GM19467 (cell line): Measurements from ENCODE around the gene ANAPC13.
A peak's percentile ranks its signal among the peaks of the same experiment; 100 is the strongest.

Experiments used
- ATAC-seq: cut with Tn5 transposase; IDR thresholded peaks from one replicate; pipeline ENCODE4 v1.9.1; 2021; ENCODE audit warnings: mild to moderate bottlenecking, moderate library complexity; ENCODE audit not compliant: unreplicated experiment

The ANAPC13 gene

GRCh38 chr3:134457376-134458074 is 28.3 kb downstream of the ANAPC13 start:
- ATAC-seq = no peak

DNA sequence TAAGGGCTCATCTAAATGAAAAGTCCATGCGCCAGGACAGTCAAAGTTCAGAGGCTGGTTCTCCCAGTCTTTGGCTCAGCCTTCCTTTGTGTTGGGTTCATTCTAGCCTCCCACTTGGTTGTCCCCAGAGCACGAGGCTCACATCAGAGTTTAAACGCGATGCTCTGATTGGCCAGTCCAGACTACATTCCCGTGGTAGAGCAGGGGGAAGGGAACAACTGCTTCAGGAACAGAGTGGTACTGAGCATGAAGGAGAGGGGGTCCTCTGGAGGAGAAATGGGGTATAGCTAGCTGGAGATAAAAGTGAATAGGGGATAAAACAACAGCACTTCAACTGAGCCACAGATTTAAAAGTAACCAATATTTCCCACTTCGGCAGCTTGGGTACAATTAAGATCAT is 32.2 kb downstream of the ANAPC13 start:
- no peak for ATAC-seq

DNA sequence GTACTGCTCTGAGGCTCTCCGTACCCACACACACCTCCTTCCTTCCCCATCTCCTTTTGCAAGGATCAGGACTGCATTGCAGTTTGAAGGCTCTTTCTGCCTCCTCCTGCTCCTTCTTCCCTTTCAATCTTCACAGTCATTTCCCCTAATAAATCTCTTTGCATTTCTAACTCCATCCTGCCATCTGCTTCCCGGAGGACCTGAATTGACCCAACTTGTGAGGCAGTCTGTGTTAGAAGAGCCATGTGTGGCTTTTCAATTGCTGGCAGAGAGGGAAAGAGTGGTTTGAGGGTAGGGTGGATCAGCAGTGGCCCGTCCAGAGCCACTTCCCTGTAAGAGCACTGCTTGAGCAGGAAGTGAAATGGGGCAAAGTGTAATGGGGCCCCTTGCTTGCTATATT is 35.8 kb downstream of the ANAPC13 start:
- no peak for ATAC-seq

DNA sequence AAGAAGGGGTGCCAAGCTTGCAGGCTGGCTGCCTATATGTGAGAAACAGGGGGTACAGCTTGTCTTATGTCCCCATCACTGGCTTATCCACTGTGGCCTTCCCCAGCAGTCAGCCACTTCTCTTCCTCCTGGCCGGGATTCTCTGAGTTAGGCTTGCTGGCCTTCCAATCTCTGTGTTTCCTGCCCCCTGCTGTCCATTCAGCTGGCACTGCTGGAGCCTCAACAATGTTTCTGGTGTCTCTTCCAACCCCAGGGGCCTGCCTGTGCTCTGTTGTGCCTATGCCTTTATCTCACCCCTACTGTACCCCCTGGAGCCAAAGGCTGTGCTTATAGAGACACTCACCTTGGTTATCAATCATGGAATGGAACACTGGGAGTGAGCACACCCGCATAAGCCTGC is 36.5 kb downstream of the ANAPC13 start:
- ATAC-seq = no peak

GRCh38 chr3:134448664-134449063 is 37.1 kb downstream of the ANAPC13 start:
- no peak for ATAC-seq

- ATAC-seq = no peak
Measured at GRCh38 chr3:134447351-134447750, 38.4 kb downstream of the ANAPC13 start.

- ATAC-seq = no peak
Measured at GRCh38 chr3:134446800-134447199, 39.0 kb downstream of the ANAPC13 start.

DNA sequence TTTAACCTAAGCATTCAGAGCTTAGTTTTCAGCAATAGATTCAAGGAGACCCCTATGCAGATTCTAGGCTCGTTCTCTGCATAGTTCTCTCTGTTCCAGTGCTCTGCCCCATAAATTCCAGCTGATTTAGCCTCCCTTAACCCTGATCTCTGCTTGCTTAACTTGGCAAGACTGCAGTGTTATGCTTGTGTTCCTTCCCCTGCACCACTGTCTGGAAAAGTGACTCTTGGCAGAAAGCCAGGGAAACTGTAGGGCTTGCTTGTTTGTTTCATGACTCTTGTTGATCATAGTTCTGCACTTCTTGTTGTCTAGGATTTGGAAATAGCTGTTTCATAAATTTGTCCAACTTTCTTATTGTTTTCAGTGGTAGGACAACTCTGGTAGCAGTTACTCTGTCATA is 40.1 kb downstream of the ANAPC13 start:
- no peak for ATAC-seq

GRCh38 chr3:134445095-134445494 is 40.7 kb downstream of the ANAPC13 start:
- no peak for ATAC-seq

DNA sequence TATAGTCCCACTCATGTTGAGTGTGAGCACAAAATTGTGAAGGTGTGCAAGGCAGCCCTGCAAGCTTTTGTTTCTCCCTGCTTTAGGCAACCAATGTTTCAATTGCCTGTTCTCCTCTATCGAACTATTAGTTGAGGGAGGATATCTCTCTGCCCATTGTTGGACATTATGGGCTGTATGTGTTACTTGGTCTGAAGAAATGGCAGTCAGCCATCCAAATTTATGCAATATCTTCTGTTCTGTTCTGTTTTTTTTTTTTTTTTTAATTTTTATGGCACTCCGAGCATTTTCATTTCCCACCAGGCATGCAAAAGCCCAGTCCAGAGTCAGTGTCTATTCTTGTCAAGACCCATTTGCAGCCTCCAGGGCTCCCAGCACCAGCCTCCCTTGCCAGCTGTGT is 44.0 kb downstream of the ANAPC13 start:
- no peak for ATAC-seq

GRCh38 chr3:134441321-134441720 is 44.5 kb downstream of the ANAPC13 start:
- ATAC-seq = no peak

- ATAC-seq = no peak
Measured at GRCh38 chr3:134437211-134437752, 48.5 kb downstream of the ANAPC13 start.

- ATAC-seq = no peak
Measured at GRCh38 chr3:134432236-134432635, 53.5 kb downstream of the ANAPC13 start.

GRCh38 chr3:134430950-134431445 is 54.8 kb downstream of the ANAPC13 start:
- ATAC-seq = peak; percentile 58

- no peak for ATAC-seq
Measured at GRCh38 chr3:134430174-134430573, 55.6 kb downstream of the ANAPC13 start.

- no peak for ATAC-seq
Measured at GRCh38 chr3:134428401-134428800, 57.4 kb downstream of the ANAPC13 start.
